Measurements from ENCODE around the gene SLC13A4. TPM values are rescaled to one million over a fixed set of nuclear protein-coding genes. Genes with fewer than 3 reads are reported as not detected.
A peak's percentile ranks its signal among the peaks of the same experiment; 100 is the strongest.

SLC13A4 gene
- total and polyA plus RNA-seq, 2 donors (not counting 1 experiment from before 2014, with no cell fraction given), result 0.32 to 0.50 TPM

- H3K9me3 ChIP-seq (ENCODE audit: control insufficient read depth, insufficient read depth, low read depth, low read length), result no peaks in the 10 kb centered on the region
- peaks cover 1% of the 10 kb centered on the region for H3K36me3 ChIP-seq (ENCODE audit: control insufficient read depth, insufficient read depth, low read length)
- peaks cover 40% of the 10 kb centered on the region for H3K79me2 ChIP-seq (ENCODE audit: control insufficient read depth, insufficient read depth, low read length)
- no peak overlapping the region for H3K9ac ChIP-seq (ENCODE audit: insufficient read depth, low read length)
- no peak overlapping the region for H3K4me3 ChIP-seq (replicated peaks in 1 of 4; ENCODE audit: control extremely low read depth in 1 of 4, insufficient read depth in 1 of 4, low read depth in 3 of 4, low read length in 4 of 4)
- H3K27ac ChIP-seq (ENCODE audit: insufficient read depth, low read length), result peak overlapping the region; percentile 17
- DNase-seq (ENCODE audit: low read depth in 2 of 2), result peak; percentile 58 to 93
- no peak overlapping the region for H3K4me2 ChIP-seq (ENCODE audit: extremely low read depth, insufficient read depth, low read length)
- H2AFZ ChIP-seq (ENCODE audit: low read length), result no peak overlapping the region
- TF ChIP-seq CTCF (conservative IDR thresholded peaks at IDR 0.05 in 1 of 2, IDR thresholded peaks at IDR 0.05 in 1 of 2; ENCODE audit: low read depth in 1 of 2, low read length in 2 of 2), result no peak
- TF ChIP-seq EZH2 (IDR thresholded peaks at IDR 0.05; ENCODE audit: low read length, missing control alignments), result no peak
- no peaks in the 10 kb centered on the region for H4K20me1 ChIP-seq (ENCODE audit: control insufficient read depth, extremely low read depth, insufficient read depth, low read length)
- H3K4me1 ChIP-seq (ENCODE audit: control insufficient read depth, extremely low read depth, insufficient read depth, low read length), result peaks cover 11% of the 10 kb centered on the region
- no peaks in the 10 kb centered on the region for H3K27me3 ChIP-seq (ENCODE audit: control insufficient read depth, insufficient read depth, low read length)
These were observed 54.7 kb downstream of the SLC13A4 start for GRCh38 chr7:135673360-135673706.

- Histone ChIP-seq H4K20me1 (ENCODE audit: control insufficient read depth, extremely low read depth, insufficient read depth, low read length) (no peaks in the 10 kb centered on the region), H3K27me3 (ENCODE audit: control insufficient read depth, insufficient read depth, low read length) (no peaks in the 10 kb centered on the region), H3K4me1 (ENCODE audit: control insufficient read depth, extremely low read depth, insufficient read depth, low read length) (peaks cover 8% of the 10 kb centered on the region), H3K9ac (ENCODE audit: insufficient read depth, low read length) (no peak overlapping the region), H3K9me3 (ENCODE audit: control insufficient read depth, insufficient read depth, low read depth, low read length) (no peaks in the 10 kb centered on the region), H3K27ac (ENCODE audit: insufficient read depth, low read length) (no peak overlapping the region), H3K79me2 (ENCODE audit: control insufficient read depth, insufficient read depth, low read length) (peaks cover 43% of the 10 kb centered on the region), H2AFZ (ENCODE audit: low read length) (no peak overlapping the region), H3K4me2 (ENCODE audit: extremely low read depth, insufficient read depth, low read length) (no peak overlapping the region), H3K36me3 (ENCODE audit: control insufficient read depth, insufficient read depth, low read length) (no peaks in the 10 kb centered on the region), H3K4me3 (replicated peaks in 1 of 4; ENCODE audit: control extremely low read depth in 1 of 4, insufficient read depth in 1 of 4, low read depth in 3 of 4, low read length in 4 of 4) (no peak overlapping the region)
- TF ChIP-seq CTCF (conservative IDR thresholded peaks at IDR 0.05 in 1 of 2, IDR thresholded peaks at IDR 0.05 in 1 of 2; ENCODE audit: low read depth in 1 of 2, low read length in 2 of 2) (peak; percentile 81 to 93), EZH2 (IDR thresholded peaks at IDR 0.05; ENCODE audit: low read length, missing control alignments) (no peak)
- DNase-seq (ENCODE audit: low read depth in 2 of 2), result peak; percentile 76 to 87
These were observed 55.2 kb downstream of the SLC13A4 start for GRCh38 chr7:135672560-135673359.

GRCh38 chr7:135670179-135670578 is 57.8 kb downstream of the SLC13A4 start:
- TF ChIP-seq CTCF (conservative IDR thresholded peaks at IDR 0.05 in 1 of 2, IDR thresholded peaks at IDR 0.05 in 1 of 2; ENCODE audit: low read depth in 1 of 2, low read length in 2 of 2), result no peak
- no peak for TF ChIP-seq EZH2 (IDR thresholded peaks at IDR 0.05; ENCODE audit: low read length, missing control alignments)
- no peaks in the 10 kb centered on the region for H4K20me1 ChIP-seq (ENCODE audit: control insufficient read depth, extremely low read depth, insufficient read depth, low read length)
- no peak overlapping the region for H3K9ac ChIP-seq (ENCODE audit: insufficient read depth, low read length)
- no peaks in the 10 kb centered on the region for H3K27me3 ChIP-seq (ENCODE audit: control insufficient read depth, insufficient read depth, low read length)
- peak overlapping the region; percentile 9 for H3K4me2 ChIP-seq (ENCODE audit: extremely low read depth, insufficient read depth, low read length)
- DNase-seq (ENCODE audit: low read depth in 2 of 2), result peak; percentile 67 to 85
- no peaks in the 10 kb centered on the region for H3K36me3 ChIP-seq (ENCODE audit: control insufficient read depth, insufficient read depth, low read length)
- no peak overlapping the region for H2AFZ ChIP-seq (ENCODE audit: low read length)
- H3K79me2 ChIP-seq (ENCODE audit: control insufficient read depth, insufficient read depth, low read length), result peaks cover 67% of the 10 kb centered on the region
- peak overlapping the region; percentile 42 for H3K27ac ChIP-seq (ENCODE audit: insufficient read depth, low read length)
- no peaks in the 10 kb centered on the region for H3K9me3 ChIP-seq (ENCODE audit: control insufficient read depth, insufficient read depth, low read depth, low read length)
- H3K4me1 ChIP-seq (ENCODE audit: control insufficient read depth, extremely low read depth, insufficient read depth, low read length), result peaks cover 8% of the 10 kb centered on the region
- H3K4me3 ChIP-seq (replicated peaks in 1 of 4; ENCODE audit: control extremely low read depth in 1 of 4, insufficient read depth in 1 of 4, low read depth in 3 of 4, low read length in 4 of 4), result no peak overlapping the region

Data from fibroblast of lung (primary cell).